Nasal cavity respiratory epithelium epithelial cell of viscerocranial mucosa (primary cell): Measurements from ENCODE around the gene DLEU7. TPM values are rescaled to one million over a fixed set of nuclear protein-coding genes. Genes with fewer than 3 reads are reported as not detected.

Experiments used
- total RNA-seq: library from RNA; depleted of rRNA; stranded (reverse); fragments of >200 nt; gene quantifications from 2 replicates; pipeline ENCODE4 v1.2.3, GENCODE V29; 2014

The DLEU7 gene
- not detected in 2 replicates for total RNA-seq

GRCh38 chr13:50843257-50844083 is at the start of gene DLEU7:
Gene DLEU7, minus strand, starts transcription at chr13:50843692. Its CDS starts 46 bp downstream, at chr13:50843646.

Other genes with a start within 250 kb of the DLEU7 start
- gene RNASEH2B, start 66.1 kb upstream of the DLEU7 start, total RNA-seq = 28.4 and 51.3 TPM in 2 replicates